GM21576 (cell line): Measurements from ENCODE around the gene TTC13.
A peak's percentile ranks its signal among the peaks of the same experiment; 100 is the strongest.

ENCODE experiments used
- ATAC-seq: cut with Tn5 transposase; IDR thresholded peaks from one replicate; pipeline ENCODE4 v1.9.1; 2021; ENCODE audit warnings: mild to moderate bottlenecking, moderate library complexity; ENCODE audit not compliant: unreplicated experiment

TTC13 gene

DNA sequence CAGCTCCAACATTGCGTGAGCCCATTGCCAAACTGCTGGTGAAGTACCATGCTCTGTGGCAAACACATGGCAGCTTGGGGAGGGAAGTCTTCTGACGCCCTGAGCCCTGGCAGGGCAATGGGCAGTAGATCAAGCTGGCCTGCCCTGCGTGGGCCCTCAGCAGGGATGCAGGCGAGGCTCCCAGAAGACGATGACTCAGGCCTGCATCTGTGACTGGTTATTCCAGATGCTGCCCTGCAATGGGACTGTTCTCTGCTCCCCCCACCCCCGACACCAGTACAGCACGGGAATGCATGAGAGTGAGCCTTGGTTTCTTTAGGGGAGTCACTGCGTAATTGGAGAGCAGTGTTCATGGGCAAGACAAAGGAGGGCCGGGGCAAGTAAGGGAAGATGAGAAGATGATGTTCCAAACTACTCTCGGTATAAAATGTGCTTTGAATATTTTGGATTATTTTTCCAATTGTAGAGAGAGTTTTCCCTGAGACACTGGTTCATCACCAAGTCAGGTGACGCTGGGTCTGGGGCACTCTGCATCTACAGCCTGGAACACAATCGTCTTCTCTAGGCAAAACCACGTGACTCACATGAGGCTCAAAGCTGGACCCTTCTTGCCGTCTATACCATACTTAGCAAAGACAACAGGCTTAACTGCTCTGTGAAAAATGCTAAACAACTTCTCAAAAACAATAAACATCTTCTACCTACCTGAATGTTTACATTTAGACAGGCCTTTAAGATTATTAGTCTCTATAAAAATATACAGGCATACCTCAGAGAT, 101.3 kb downstream of the TTC13 start:
- ATAC-seq = no peak

DNA sequence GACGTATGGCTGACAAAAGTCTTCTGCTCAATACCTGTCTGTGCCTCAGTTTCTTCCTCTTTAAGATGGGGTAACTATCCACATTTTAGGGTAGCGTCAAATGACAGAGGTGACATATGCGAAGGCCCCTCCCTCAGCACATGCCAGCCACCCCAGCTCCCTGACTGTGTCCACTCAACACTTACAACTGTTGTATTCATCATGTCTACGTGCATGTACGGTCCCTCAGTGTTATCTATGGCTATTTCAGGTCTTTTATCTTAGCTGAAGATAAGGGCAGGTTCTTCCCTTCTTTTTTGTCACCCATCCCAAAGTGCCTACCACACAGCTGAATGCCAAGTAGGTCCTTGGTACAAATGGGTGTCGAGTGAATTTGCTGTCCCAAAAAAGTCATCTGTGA, 102.0 kb downstream of the TTC13 start:
- no peak for ATAC-seq

DNA sequence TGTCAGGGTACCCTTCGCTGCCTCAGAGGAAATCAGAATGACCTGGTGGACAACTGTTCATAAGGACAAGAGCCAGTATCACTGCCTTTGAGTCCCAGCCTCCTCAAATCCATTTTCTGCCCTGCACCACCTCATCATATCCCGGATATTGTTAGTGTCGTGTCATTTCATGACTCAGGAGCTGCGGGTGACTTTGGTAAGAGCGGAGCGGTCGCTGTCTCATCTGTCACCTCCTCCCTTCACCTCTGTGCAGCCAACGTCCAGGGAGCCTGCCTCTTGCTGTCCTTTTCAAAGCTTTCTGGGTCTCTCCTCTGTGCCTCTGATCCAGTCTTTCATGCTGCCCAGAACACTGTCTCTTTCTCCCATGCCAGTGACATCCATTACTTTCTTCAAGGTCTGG, 103.3 kb downstream of the TTC13 start:
- no peak for ATAC-seq

DNA sequence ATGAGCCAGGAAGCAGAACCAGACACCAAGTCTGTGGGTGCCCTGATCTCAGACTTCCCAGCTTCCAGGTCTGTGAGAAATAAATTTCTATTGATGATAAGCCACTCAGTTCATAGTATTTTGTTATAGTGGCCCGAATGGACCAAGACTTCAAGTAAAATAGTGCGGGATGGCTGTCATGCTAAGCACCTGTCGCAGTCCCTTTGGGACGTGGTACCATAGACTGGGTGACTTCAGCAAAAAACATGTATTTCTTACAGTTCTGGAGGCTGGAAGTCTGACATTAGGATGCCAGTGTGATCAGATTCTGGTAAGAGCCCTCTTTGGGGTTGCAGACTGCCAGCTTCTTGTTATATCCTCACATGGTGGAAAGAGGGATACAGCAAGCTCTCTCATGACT, 107.7 kb downstream of the TTC13 start:
- ATAC-seq = no peak

DNA sequence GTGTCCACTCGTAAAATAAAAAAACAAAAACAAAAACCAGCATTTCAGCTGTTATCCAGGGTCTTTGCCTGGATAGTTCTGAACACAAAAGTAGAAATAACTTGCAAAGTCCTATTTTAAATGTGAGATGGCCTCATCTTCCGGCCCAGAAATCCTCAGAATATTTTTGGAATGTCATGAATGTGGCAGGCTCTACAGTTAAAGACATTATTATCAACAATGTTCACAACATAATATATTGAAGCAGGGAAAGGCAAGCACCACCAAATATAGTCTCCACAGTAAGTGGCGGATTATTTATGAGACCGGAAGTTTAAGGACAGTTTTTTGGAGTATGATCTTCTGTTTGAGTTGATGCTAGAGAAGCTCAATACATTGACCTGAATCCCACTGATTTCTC, 109.2 kb downstream of the TTC13 start:
- no peak for ATAC-seq

- ATAC-seq = peak; percentile 41
These were observed 109.8 kb downstream of the TTC13 start for GRCh38 chr1:230868736-230869385.

DNA sequence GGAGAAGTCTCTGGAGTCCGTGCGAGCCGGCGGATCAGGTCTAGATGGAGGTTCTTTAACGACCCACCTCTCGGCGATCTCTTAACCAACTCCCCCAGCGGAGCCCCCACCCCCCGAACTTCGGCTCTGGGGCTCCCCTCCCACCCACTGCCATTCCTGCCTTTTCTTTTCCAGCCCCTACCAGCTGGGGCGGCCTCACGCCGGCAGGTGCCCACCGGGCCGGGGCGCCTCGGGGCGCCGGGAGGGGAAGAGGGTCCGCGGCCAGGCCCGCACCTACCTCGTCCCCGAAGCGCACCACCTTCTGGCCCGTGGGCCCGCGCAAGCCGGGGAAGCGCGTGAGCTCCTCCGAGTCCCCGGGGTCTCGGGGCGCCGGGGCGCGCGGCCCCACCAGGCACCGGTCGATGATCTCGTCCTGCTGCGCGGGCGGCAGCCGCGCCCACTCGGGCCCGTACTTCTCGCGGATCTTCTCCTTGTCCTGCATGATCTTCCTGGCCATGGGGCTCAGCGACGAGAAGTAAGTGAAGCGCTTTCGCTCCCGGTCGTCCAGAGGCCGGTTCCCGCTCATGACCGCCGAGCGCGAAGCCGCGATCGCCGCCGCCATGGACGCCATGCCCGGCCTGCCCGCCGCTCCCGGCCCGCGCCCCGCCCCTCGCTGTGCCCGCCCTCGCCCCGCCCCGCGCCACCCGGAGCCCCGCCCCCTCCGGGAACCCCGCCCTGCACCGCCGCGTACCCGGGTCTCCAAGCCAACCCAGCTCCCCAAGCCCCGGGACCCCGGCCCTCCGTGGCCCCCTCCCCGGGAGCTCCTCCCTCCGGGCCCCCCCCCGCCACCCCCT, 110.5 kb downstream of the TTC13 start, which contains the start of gene C1orf198:
TSS of gene C1orf198 (minus strand) at position 619 of the 833 bp plus-strand sequence. CDS start at position 610, 9 bp downstream.
- ATAC-seq = peak; percentile 64

DNA sequence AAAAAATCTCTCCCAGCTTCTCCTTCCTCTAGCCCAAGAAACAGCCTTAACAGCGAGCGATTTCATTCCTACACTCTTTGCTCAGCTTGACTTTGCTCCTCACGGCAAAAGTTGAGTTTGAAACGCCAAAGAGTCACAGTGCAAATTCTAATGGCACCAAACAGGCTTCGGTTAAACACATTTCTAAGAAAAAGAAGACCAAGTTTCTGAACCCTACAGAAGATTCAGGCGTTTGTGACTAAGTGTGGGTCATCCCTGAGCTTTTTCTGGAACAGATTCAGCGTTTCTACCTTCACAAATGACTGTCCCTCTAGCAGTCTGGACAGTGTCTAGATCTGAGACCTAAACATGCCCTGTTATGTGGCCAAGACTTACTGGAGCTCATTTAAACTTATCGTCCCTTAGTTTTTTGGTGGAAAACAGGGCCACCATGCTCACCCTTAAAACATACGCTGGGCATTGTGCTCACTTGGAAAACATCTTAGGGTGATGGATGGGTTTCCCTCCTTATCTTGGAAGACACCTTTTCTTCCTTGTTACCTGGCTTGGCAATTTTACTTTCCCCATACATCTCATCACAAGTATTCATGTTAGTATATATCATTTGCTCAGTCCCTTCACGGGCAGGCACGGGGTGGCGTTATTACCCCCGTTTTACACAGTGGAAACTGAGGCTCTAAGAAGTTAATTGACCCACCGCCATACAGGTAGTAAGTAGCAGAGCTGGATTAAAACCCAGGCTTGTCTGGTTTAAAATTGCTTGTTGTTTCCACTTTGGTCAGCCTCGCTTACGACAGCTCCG, 111.4 kb downstream of the TTC13 start:
- no peak for ATAC-seq

GRCh38 chr1:230866171-230867070, 112.2 kb downstream of the TTC13 start:
- ATAC-seq = no peak

DNA sequence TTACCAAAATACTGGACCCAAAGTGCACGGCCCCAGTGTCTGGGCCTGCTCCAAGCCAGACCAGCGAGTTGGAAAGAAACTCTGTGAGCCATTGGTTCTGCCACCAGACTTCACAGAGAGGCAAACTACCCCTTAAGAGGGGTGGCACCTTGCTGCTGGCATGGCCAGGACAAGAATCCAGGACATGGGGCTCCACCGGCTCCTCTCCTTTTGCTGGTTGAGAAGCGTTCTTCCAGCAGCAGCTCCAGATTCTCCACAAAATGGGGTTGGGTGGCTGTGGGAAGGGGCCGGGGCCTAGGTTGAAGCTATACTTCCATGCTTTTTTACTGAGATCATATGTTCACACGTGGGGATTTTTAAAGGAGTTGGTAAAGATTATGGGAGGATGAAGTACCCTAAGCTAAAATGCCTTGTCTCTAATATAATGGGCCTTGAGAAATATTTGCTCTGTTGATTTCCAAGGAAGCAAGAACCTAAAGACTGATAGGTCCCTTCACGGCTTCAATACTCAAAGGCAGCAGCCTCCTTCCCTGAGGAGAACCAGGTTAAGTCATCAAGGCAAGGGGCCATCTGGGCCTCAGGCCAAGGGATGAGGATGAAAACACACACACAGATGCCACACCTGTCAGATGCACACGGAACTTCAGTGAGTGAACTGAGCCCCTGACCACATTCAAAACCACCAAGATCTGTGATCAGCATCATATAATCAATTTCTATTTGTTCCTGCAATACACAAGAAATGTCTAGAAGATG, 113.4 kb downstream of the TTC13 start:
- no peak for ATAC-seq

- ATAC-seq = no peak
These were observed 114.2 kb downstream of the TTC13 start for GRCh38 chr1:230864441-230864840.

GRCh38 chr1:230863449-230863848, 115.2 kb downstream of the TTC13 start:
- no peak for ATAC-seq

GRCh38 chr1:230861970-230862595, 116.6 kb downstream of the TTC13 start:
- ATAC-seq = no peak

DNA sequence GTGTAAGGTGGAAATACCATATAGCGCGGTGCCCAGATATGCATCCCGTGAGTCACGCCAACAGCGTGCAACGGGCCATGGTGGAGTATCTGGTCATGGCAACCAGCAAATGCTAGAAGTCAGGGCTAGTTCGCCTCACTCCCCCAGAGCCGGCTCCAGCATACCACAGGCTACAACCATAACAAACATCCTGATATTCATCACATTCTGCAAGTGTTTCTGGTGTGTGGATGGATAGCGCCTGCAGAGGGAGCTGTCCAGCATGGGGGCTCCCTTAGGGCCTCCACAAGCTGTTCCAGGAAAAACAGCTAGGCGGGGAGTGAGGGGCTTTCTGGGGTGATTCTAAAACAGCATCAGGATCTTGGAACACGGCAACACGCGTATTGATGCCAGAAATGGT, 117.2 kb downstream of the TTC13 start:
- no peak for ATAC-seq

GRCh38 chr1:230860617-230861384, 117.9 kb downstream of the TTC13 start:
- ATAC-seq = no peak

DNA sequence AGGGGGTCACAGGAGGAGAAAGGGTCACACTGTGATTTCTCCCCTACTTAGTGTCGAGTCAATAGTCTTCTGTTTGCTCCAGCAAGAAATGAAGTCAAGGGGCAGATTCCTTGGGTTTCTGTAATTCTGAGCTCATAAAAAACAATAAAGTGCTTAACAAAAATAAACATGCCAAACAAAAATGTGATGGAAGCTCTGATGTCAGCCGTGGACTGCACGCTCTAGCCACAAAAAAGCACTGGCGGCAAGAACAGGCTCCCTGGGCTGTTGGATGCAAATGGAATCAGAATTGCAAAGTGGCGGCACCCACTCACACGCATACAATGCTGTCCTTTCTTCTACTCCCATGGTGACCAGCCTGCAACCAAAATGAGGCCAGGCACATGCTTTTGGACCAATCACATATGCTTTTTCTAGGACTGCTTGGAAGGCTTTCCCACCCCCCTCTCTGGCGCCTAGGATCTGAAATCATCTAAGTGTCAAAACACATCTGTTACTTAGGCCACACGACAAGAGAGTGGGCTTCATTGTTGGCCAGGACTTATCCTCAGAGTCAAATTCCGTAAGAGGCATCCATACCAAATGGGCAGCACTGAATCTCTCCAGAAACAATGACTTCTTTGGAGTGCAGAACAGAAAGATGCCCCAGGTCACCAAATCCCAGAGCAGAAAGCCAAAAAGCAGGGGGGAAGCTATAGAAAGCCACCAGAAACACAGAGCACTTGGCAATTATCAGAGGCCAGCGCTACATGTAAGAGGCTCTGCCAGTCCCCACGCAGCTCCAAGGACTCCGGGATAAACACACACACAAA, 119.5 kb downstream of the TTC13 start:
- ATAC-seq = no peak

DNA sequence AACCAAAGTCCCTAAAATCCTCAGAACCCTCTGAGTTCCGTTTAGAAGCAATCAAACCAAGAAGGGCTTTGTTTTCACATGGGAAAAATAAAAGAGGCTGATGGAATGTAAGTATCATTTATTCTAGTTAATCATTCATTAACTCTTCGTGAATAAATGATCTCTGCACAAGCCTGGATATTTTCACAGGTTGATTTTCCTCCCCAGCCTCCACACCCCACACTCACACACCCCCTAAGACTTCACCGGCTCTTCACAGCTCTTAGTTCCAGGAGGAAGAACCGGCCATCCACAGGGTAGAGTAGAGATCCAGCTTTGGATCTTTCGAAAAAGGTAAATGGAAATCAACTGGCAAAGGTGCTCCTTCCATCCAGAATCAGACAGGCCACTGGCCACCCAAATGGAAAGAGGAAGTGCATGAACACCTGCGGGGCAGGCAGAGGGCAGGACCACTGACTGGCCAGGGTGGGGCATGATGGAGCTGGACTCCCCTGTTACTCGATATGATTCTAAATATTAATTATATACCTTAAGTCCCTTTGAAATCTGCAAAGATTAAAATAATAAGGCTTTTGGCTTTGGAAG, 120.3 kb downstream of the TTC13 start:
- ATAC-seq = no peak
